Left ventricle myocardium inferior (tissue), 1 donor: ENCODE data around the gene FGF12. TPM values are rescaled to one million over a fixed set of nuclear protein-coding genes. Genes with fewer than 3 reads are reported as not detected.

ENCODE experiments used
- DNase-seq: peaks from one replicate; pipeline ENCODE4 v3.0.0-alpha.2; 2020
- H3K27ac ChIP-seq: fragments of 200-600 bp; replicated peaks from 2 replicates; pipeline ENCODE4 v1.8.0; 2021
- H3K27me3 ChIP-seq: fragments of 200-600 bp; 2 replicates; pipeline ENCODE4 v1.8.0; 2021; ENCODE audit warnings: low read depth
- H3K36me3 ChIP-seq: fragments of 200-600 bp; 2 replicates; pipeline ENCODE4 v1.8.0; 2021
- H3K4me1 ChIP-seq: fragments of 200-600 bp; 2 replicates; pipeline ENCODE4 v1.8.0; 2021
- H3K4me3 ChIP-seq: fragments of 200-600 bp; 2 replicates; pipeline ENCODE4 v1.8.0; 2021; ENCODE audit warnings: mild to moderate bottlenecking, moderate library complexity
- H3K9me3 ChIP-seq: fragments of 200-600 bp; replicated peaks from 2 replicates; pipeline ENCODE4 v1.8.0; 2021
- intact Hi-C: fragments of 100-400 bp; cut with micrococcal nuclease; formaldehyde crosslinking; loops from one replicate; pipeline ENCODE4 v1.11.0; 2022
- total RNA-seq: library from RNA; stranded (reverse); fragmentation: NEBNext Ultra II Directional; extraction: Animal tissue kit (Norgen Biotek cat#: 25700); gene quantifications from one replicate; pipeline ENCODE4 v1.2.1, GENCODE V29; 2021
- TF ChIP-seq, protein P1 (sequence below): fragments of 200-600 bp; IDR thresholded peaks from 2 replicates; pipeline ENCODE4 v1.8.0; 2021; ENCODE audit warnings: antibody characterized with exemption, mild to moderate bottlenecking, borderline replicate concordance
- donor health status: DM: no; HTN: yes; CAD: no; lungs with severe emphysema.

FGF12 gene
- total RNA-seq, 1 donor from 2014 or later: 325 TPM

- Histone ChIP-seq H3K4me3 (no peak overlapping the region), H3K36me3 (no peaks in the 10 kb centered on the region), H3K4me1 (peaks cover 70% of the 10 kb centered on the region), H3K27ac (peak overlapping the region; percentile 17), H3K9me3 (no peaks in the 10 kb centered on the region), H3K27me3 (no peaks in the 10 kb centered on the region)
- intact Hi-C loops: no loop called here
- no peak for DNase-seq
- TF ChIP-seq, protein P1, sequence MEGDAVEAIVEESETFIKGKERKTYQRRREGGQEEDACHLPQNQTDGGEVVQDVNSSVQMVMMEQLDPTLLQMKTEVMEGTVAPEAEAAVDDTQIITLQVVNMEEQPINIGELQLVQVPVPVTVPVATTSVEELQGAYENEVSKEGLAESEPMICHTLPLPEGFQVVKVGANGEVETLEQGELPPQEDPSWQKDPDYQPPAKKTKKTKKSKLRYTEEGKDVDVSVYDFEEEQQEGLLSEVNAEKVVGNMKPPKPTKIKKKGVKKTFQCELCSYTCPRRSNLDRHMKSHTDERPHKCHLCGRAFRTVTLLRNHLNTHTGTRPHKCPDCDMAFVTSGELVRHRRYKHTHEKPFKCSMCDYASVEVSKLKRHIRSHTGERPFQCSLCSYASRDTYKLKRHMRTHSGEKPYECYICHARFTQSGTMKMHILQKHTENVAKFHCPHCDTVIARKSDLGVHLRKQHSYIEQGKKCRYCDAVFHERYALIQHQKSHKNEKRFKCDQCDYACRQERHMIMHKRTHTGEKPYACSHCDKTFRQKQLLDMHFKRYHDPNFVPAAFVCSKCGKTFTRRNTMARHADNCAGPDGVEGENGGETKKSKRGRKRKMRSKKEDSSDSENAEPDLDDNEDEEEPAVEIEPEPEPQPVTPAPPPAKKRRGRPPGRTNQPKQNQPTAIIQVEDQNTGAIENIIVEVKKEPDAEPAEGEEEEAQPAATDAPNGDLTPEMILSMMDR: no peak
Observed at GRCh38 chr3:192496905-192497587, 230.3 kb downstream of the FGF12 start.

GRCh38 chr3:192494174-192494573, 233.2 kb downstream of the FGF12 start:
- intact Hi-C loops: no loop called here
- H3K4me1 ChIP-seq: peaks cover 63% of the 10 kb centered on the region
- no peaks in the 10 kb centered on the region for H3K9me3 ChIP-seq
- no peaks in the 10 kb centered on the region for H3K27me3 ChIP-seq
- DNase-seq: no peak
- TF ChIP-seq, protein P1: no peak
- H3K27ac ChIP-seq: peak overlapping the region; percentile 59
- H3K36me3 ChIP-seq: no peaks in the 10 kb centered on the region
- H3K4me3 ChIP-seq: no peak overlapping the region

GRCh38 chr3:192490720-192491119, 236.6 kb downstream of the FGF12 start:
- Histone ChIP-seq H3K9me3 (no peaks in the 10 kb centered on the region), H3K27ac (peak overlapping the region; percentile 64), H3K4me1 (peaks cover 77% of the 10 kb centered on the region), H3K27me3 (no peaks in the 10 kb centered on the region), H3K36me3 (no peaks in the 10 kb centered on the region), H3K4me3 (no peak overlapping the region)
- no peak for DNase-seq
- TF ChIP-seq, protein P1: no peak
- intact Hi-C loops: no loop called here

DNA sequence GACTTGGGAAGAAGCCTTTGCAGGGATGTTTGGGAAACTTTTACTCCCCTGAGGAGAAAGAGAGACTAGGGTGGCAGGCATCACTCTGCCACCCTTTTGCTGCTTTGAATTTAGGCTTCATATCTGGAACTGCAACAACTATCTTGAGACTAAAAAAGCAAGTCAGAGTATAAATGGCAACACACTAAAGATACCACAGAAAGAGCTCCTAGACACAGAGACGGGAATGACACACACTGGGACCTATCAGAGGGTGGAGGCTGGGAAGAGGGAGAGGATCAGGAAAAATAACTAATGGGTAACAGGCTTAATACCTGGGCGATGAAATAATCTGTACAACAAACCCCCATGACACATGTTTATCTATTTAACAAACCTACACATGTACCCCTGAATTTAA, 237.8 kb downstream of the FGF12 start:
- H3K27me3 ChIP-seq: no peaks in the 10 kb centered on the region
- peaks cover 70% of the 10 kb centered on the region for H3K4me1 ChIP-seq
- TF ChIP-seq, protein P1: no peak
- peak overlapping the region; percentile 64 for H3K27ac ChIP-seq
- H3K36me3 ChIP-seq: no peaks in the 10 kb centered on the region
- DNase-seq: no peak
- intact Hi-C loops: no loop called here
- H3K9me3 ChIP-seq: no peaks in the 10 kb centered on the region
- H3K4me3 ChIP-seq: peak overlapping the region; percentile 14

DNA sequence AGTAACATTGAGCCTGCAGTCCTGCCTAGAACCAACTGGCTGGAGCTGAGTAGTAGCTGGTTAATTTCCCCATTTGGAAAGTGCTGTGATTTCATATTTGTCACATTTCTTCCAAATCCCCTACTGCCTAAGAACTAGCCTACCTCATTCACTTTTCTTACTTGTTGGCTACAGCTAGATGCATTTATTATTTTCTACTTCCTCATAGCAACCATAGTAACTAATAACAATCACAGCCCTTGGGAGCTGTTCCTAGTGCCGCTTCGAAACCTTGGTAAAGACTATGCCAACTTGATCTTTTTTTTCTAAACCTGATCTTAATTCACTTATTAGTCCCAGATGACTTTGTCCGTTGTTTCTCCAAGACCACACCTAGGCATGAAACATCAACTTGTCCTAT, 240.3 kb downstream of the FGF12 start:
- no peak overlapping the region for H3K27ac ChIP-seq
- H3K27me3 ChIP-seq: no peaks in the 10 kb centered on the region
- H3K4me1 ChIP-seq: peaks cover 75% of the 10 kb centered on the region
- H3K36me3 ChIP-seq: no peaks in the 10 kb centered on the region
- no peak overlapping the region for H3K4me3 ChIP-seq
- no peak for DNase-seq
- intact Hi-C loops: no loop called here
- TF ChIP-seq, protein P1: no peak
- H3K9me3 ChIP-seq: no peaks in the 10 kb centered on the region
